NCI-H345 treated with DMSO at 0.1 percent for 48 hours (cell line): Measurements from ENCODE around the gene ELMO3.

Source experiments
- DNase-seq: peaks from one replicate; lab custom pipeline; 2025; ENCODE audit not compliant: unreplicated experiment; lab: John Stamatoyannopoulos, UW

ELMO3 gene

DNA sequence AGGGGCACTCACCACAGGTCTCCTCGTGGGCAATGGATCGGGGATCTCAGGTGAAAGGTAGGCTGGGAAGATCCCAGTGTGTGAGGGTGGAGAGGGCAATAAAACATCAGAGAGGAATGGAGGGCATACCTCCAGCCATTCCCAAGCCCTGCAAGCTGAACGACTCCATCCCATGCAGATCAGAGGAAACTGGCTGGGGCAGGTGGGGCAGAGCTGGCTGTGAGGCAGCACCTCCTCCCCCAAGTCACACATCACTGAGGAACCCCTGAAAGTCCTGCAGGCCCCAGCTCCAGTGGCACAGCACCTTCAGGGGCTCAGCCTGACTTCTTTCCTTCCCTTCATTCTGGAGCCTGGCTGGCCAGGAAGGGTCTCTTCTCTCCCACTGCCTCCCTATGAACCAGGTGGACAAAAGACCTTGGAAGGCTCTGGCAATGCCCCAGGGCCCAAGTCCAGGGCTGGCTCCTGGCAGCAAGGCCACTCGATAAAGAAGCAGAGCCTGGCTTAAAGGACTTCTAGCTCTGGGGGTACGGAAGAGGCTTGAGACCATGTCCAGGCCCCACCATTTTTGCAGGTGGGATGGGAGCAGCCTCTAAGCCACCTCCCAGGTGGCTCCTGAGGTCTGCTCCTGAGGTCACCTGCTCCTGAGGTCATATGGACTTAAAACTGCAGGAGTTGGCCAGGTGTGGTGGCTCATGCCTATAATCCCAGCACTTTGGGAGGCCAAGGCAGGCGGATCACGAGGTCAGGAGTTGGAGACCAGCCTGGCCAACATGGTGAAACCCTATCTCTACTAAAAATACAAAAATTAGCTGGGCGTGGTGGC lies 14.5 kb downstream of the ELMO3 start:
- no peak for DNase-seq

DNA sequence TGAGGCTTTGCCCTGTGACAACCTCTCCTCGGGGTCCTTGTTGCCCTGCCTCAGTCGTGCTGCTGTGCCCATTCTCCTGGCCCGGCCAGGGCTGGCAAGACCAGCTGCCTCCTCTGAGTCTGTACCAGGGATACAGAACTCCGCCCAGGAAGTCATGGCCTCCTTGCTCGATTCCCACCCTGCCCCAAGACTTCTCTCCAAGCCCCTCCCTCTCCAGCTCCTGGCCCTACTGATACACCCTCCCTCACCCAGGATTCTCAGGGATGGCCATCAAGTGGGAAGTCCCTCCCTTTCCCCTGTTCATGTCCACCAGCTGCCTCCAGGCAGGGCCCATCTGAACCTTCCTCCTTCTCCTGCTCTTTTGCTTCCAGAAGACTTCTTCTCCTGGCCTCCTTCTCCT lies 16.8 kb downstream of the ELMO3 start:
- DNase-seq: no peak

DNA sequence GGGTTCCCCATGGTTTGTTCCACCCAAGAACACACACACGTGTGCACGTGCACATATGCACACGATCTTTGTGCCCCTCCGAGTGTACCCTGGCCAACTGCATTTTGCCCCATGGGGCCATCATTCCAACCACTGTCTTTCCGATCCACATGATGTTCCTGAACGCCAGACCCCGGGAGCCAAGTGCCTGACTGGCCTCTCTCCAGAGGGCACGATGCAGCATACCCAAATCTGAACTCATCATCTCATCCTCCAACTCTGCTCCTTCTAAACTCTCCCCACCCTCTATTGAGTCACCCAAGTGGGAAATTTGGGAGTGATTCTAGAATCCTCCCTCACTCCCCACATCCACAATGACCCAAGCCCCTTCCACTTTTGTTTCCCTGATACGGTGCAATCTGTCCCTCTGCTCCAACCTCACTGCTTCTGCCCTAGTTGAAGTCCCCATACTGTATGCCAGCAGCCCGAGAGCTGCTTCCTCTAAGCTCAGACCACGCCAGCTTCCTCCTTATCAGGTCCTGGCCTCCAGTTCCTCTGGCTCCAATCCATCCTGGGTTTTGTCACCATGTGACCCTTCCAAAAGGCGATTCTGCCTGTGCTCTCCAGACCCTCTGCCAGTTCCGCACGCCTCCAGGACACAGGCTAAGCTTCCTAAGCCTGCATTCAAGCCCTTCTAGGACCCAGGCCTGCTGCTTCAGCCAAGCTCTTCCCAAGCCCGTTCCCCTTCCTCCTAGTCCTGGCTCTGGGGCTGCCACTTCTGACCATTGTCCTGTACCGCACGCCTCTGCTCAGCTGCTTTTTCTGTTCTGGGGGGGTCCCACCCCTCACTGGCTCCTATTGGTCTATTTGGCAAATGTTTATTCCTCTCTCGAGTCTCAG lies 17.9 kb downstream of the ELMO3 start:
- no peak for DNase-seq

DNA sequence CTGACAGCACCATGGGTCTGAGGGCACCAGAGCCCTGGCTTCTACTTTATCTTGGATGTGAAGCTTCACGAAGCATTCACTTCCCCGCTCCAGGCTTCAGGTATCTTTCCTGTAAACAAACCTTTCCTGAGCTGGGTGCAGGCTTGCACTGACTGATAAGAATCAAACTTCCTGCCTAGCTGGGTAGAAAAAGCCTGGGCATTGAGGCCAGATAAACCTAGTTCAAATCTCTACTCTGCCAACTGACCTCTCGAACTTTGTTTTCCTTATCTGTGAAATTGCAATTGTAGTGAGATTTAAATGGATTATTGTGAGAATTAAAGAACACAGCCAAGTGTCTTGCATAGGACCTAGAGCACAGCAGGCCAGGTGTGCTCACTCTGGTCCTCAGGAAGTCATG lies 25.1 kb downstream of the ELMO3 start:
- DNase-seq: no peak

DNA sequence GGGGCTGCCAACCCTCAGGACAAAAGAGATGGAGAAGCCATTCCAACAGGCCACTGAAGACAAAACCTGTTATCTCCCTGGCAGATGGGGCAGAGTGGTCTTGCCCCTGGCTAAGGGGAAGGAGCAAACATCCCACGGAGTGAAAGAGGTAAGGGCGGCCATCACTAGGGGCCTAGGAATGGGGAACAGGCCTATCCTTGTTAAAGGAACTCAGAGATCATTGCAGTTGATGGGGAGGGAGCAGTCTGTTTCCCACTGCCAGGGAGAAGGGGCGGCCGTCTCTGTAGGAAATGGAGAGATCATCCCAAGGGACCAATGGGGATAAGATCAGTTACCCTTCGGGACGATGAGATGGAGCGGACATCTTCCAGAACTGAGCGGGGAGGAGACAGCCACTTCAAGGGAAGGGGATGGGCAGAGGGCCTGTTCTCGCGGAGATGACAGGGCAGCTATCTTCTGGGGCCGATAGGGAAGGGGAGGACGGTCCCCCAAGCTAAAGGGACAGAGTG lies 27.4 kb downstream of the ELMO3 start:
- no peak for DNase-seq

DNA sequence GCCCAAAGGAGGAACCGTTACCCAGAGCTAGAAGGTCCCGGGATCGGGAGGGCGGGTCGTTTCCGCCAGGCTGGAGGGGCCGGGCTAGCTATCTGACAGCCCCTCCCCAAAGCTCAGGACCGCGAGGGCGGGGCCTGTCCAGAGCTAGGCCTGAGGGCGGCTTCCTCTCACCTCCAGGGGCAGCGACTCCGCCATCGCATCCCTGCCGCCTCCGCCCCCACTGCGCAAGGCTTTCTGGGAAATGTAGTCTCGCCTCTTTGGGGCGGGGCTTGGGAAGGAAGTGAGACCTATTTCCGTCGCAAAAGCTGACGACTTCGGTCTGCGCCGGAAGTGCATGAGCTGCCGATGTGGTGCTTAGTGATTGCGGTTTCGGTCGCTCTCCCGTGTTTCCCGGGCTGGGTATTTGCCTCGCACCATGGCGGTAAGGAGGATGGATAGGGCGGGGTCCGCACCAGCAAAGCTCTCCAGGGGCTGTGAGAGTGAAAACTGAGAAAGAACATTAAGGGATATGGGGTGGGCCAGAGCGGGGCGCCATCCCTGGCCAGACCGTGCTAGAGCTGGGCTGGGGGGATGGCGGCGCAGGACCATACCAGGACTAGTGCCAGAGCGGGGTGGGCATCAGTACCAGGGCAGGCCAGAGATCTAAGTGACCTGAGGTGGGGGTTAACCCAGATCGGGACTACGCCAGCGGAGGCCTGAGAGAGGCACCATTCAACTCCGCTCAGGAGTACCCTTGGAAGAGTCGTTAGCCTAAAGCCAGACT lies 28.1 kb downstream of the ELMO3 start, which contains the start of gene TMEM208:
Gene TMEM208, plus strand, starts transcription at position 327 of the 763 bp plus-strand sequence. Its CDS starts 89 bp downstream, at position 416.
- peak; percentile 79 for DNase-seq

DNA sequence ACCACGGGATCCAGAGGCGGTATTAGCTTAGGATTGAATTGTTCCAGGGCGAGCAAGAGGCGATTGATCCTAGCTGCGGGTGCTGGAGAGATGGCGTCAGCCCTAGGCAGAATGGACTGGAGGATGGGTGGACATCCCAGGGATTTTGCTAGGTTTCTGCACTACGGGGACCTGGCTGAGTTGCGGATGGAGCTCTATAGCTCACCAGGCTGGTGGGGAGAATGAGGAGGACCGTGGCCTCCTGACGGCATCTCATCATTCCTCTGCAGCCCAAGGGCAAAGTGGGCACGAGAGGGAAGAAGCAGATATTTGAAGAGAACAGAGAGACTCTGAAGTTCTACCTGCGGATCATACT lies 28.6 kb downstream of the ELMO3 start:
- no peak for DNase-seq

DNA sequence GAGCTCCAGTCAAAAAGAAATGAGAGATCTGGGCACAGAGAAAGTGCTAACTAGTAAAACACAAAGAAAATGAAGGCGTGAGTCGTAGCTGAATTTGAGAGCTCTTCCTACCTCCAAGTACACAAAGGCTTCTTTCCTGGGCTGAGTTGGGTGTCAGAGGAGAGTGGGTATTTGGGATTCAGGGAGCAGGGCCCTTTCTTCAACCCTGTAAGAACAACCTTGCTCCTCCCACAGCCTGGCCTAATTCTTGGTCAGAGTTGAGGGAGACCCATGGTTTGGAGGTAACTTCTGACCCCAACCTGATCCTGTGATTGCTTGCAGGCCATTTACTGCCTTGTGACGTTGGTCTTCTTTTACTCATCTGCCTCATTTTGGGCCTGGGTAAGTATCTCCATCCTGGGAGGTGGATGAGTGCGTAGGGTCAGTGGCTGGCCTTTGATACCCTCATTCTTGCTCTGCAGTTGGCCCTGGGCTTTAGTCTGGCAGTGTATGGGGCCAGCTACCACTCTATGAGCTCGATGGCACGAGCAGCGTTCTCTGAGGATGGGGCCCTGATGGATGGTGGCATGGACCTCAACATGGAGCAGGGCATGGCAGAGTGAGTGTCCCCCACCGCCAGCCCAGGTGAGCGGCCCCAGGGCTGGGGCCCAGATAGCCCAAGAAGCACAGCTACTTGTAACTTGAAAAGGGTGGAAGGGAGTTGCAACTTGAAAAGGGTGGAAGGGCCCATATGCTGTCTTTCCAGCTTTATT lies 29.3 kb downstream of the ELMO3 start:
- no peak for DNase-seq

DNA sequence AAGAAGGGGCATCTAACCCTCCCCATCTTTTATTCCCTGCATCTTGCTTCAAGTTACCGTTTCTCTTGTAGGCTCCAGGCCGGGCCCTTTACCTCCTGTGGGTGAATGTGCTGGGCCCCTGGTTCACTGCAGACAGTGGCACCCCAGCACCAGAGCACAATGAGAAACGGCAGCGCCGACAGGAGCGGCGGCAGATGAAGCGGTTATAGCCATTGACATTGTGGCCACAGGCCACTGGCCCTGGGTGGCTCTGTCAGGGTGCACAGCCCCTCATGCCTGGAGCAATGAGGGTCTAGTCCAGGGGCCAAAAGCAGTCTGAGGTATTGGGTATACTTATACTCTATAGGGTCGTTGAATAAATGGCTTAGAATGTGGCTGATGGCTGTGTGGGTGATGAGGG lies 30.0 kb downstream of the ELMO3 start:
- no peak for DNase-seq

DNA sequence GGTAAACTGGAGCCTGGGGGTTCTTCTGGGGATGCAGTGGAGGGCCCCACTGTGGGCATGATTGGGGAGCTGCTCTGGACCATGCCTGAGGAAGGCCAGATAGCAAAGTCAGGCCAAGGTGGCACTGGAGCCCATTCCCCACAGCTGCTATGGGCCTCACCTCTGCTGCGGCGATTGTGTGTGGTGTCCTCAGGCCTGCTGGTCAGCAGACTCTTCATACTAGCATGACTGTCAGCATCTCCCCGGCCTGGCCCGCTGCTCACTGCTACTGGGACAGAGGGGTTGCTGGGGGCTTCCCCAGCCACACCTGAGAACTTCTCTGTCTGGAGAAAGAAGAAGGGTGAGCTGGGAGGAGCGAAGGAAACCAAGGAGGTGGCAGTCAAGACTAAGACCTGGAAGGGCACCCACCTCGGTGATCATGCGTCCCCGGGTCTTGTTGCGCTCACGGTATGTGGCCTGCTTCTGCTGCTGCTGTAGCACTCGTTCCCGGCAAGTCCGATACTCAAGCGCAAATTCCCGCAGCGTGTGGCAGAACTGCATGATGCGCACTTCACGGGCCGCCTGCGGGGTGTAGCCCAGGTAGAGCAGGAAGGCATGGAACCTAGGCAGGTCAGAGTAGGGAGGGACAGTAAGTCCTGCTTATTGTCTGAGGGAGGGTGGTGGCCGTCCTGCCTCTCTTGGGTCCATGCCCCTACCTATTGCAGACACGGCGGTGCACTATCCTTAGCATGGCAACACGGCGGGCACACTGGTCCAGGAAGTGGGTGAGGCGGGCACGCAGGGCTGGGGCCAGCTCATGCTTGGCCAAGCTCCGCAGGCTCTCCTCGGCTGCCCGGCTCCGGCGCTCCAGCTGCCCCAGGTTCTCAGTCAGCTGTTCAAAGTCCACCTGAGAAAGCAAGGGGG lies 31.2 kb downstream of the ELMO3 start:
- DNase-seq: no peak

DNA sequence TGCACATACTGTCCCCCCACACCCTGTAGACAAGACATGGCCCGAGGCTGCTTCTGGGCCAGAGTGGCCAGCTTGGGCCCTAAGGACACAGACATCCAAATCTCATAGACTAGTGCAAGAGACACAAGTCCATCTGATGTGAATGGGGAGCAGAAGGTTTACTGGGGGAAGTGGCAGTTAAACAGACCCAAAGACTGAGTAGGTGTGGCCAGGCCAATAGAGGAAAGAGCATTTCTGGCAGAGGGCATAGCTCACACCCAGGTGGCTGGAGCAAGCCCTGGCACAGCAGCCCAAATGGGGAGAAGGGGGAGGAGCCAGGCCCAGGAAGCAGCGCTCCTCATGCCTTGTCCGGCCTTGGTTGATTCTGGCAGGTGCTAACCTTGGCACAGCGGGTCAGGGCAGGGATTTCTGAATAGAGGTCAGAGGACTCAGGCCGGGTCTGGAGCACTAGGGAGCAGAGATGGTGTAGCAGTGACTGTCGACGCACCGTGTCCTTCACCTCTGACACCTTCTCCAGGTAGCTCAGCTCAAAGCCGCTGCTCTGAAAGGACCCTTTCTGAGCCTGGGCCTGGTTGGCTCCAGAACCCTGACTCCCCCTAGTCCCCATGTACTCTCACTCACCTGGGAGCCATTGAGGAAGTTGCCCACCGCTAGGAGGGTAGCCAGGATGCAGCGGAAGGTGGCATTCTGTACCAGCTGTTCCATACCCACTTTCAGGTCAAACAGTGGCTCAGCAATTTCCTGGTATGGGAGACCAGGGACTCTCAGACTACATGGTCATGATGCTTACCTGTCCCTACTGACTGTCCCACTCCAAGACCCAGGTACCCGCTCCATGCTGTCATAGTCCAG lies 32.1 kb downstream of the ELMO3 start:
- no peak for DNase-seq

DNA sequence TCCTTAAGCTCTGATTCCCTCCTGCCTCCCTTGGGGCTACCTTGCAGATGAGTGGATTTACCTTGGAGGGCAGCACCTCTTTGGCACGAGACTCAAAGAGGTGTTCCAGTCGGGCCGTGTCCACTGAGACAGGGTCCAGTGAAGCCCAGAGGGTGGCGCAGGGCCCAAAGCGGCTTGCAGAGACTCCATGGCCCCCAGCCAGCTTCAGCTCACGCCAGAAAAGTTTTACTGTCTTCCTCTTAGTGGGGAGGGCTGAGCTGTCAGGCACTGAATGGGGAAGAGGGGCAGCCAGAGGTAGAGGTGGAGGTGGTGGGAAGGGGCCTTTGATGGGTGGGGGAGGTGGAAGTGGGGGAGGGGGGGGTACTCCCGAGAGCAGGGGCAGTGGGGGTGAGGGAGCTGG lies 34.7 kb downstream of the ELMO3 start:
- DNase-seq: no peak

DNA sequence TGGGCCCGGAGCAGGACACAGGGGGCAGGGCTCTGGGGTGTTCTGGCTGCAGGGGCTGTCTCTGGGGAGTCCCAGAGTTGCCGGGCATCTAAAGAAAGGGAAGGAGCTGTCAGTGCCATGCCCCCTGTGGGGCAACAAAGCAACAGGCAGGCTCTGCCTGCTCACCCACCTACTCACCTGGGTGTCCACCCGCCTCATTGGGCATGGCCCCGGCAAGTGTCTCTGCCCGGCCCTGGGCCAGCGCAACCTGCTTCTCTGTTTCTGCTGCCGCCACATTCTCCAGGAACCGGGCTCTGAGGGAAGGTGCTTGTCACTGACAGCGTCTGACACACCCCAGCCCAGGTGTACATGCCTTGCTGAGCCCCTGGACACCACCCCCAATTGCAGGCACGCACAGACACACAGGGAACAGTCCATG lies 35.3 kb downstream of the ELMO3 start:
- DNase-seq: no peak

DNA sequence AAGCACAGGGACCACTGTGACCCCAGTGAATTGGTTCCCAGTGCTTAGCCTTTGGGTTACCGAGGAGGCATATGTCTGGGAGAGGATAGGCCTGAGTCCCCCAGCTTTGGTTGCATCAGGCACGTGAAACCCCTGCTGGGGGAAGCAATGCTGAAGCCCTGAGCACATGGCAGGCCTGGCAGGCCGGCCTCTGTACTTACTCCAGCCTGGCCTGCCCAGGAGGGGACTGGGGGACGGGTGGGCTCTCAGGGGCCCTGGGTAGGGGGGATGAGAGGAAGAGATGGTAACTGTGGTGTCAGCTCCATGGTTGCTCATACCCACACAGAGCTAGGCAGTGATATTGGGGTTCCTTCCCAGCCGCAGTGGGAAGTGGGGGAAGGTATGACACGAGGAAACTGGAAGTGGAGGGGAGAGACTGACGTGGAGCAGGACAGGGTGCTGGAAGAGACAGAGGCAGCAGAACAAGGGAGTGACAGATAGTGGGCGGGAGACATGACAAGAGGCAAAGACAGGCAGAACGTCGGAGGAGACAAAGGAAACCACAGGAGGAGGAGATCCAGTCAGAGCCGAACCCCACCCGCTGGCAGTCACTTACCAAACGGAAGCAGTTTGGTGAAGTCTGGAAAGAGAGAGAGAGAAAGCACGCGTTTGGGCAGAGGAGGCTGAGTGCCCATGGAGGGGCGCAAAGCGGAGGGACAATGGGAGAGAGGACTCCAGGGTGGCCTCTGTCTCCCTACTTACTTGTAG lies 37.1 kb downstream of the ELMO3 start:
- DNase-seq: no peak

DNA sequence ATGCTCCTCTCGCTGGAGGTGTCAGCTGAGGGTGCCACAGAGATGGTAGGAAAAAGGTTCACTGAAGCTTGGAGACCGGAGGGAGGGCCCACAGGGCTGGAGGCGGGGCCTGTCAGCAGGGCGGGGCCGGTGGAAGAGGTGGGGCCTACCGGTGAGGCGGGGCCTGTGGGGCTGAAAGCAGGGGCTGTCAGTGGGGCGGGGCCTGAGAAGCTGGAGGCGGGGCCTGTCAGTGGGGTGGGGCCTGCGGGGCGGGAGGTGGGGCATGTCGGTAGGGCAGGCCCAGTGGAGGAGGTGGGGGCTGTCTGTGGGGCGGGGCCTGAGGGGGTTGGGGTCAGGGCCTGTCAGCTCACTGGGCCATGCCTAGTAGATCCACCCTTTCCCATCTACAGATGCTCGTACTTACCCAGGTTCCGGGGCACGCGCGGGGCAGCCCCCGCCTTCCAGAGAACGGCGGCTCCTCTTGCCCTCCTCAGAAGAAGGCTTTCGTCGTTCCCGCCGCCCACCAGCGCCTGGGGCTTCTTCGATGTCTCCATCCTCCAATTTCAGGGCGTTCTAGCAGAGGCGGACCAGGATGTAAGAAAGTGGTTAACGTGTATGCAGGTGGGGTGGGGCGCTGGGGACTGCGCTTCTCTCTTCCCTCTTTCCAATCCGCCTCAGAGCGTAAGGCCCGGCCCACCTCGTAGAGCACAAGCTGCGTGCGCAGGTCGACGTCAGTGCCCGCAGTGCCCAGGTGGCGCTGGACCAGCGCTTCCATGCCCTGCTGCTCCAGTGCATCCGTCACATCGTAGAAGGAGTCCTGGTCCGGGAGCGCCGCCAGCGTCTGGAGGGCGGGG lies 37.8 kb downstream of the ELMO3 start:
- no peak for DNase-seq

DNA sequence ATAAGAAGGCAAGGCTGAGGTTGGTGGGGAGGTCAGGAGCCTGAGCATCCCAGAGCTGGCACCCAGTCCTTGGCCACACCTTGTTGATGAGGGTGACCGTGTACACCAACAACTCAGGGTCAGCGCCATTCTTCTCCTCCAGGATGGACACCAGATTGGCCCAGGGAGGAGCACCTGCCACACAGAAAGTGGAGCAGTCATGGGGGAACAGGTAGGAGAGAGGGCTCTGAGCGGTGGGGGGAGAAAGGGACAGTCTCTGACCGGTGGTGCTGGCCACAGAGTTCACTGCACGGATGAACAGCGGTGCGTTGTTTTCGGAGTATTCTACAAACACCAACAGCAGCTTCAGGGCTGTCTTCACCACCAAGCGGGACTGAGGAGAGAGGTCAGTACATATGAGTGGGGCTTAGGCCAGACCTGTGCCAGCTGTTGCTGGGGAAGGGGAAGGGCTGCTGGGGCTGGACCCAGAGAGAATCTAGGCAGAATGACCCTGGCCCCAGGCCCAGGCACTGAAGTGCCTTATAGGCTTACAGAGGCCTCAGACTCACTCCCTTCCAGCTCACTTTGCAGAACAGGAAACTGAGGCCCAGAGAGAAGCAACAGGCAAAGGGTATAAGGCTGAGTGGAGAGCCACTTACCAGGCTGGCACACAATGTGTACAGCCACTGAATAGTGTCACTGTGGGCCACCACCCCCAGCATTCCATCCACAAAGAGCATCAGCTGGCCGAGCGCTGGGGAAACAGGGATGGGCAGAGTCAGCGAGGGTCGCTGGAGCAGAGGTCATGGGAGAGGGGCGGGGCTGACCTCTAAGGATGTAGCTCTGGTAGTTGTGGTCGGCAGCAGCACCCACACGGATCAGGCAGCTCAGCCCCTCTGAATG lies 38.7 kb downstream of the ELMO3 start:
- no peak for DNase-seq
